ENCODE results near the gene RAP2A.

Gene RAP2A

DNA sequence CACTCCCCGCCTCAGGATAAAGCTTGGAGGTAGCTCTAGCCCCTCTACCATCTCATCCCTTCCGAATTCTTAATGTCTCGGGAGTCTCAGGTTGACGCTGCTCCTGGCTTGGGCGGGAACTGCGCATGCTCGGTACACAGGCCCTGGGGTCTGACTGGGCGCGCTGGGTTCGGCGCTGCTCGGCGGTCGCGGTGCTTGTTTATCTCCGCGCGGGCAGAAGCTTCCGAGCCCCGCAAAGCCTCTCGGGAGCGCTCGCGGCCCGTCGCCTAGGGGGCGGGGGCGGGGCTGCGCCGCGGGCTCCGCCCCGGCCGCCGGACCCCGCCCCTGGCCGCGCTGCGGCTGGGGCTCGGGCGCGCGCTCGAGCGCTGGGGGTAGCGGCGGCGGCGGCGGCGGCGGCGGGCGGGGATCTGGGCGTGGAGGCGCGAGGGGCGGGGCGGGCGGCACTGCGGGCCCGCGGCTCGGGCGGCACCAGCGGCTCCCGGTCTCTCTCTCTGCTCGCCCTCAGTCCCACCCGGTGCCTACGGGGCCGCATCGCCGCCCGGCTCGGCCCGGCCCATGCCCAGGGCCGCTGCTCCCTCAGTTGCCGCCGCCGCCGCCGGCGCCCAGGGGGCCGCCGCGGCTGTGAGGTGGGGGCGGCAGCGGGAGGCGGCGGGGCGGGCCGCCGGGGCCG, at the start of gene RAP2A:
Gene RAP2A, plus strand, starts transcription at position 443 of the 670 bp plus-strand sequence. CDS start 302 bp downstream, outside the sequence.
- FAIRE-seq, result no peak

- FAIRE-seq, result no peak
Measured at GRCh38 chr13:97384371-97384770, 49.6 kb upstream of the RAP2A start.

DNA sequence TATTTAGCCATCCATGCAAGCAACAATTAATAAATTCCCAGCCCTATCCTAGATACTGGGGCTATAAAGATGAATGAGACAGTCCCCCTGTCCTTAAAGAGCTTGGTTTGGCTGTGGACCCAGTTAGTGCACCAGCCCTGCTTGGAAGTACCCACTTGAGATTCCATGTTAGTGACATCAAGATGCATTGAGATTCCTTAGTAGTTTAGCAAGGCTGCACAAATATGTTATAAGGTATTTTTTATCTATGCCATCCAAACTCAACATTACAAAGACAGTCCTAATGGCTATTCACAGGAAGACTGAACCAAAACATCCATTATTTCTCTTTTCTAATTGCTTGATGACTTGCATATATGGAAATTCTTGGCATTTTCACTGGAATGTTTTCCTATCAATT, 48.8 kb upstream of the RAP2A start:
- no peak for FAIRE-seq

GRCh38 chr13:97385854-97386253, 48.1 kb upstream of the RAP2A start:
- no peak for FAIRE-seq

DNA sequence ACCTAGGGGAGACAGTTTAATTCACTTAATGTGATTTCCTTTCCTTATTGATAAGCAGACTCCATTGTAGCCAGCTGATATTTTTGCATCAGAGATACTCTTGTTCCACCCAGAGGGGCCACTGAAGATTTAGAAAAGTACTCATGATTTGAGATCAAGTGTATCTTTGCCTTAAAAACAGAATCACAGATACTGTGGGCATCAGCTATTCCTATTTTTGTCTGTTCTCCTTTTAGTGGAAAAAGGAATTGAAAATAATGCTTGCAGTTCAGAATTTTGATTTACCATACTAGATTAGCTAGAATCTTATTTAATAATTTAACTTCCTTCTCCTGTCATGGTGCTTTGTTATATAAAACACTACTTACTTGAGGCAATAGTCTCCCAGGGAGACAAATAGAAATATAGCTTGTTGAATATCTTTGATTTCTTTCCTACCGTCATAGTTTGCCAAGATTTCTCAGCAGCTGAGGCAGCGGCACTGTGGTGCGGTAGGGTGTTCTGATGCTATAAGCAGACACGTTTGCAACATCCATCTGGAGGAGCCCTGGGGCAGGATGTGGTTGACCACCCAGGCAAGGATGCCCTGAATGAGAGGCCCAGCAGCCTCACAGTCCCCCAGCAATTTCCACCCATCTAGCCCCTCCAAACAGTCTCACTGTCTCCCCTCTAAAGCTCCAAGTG, 47.0 kb upstream of the RAP2A start:
- no peak for FAIRE-seq

- FAIRE-seq, result no peak
Measured at GRCh38 chr13:97387485-97387839, 46.5 kb upstream of the RAP2A start.

DNA sequence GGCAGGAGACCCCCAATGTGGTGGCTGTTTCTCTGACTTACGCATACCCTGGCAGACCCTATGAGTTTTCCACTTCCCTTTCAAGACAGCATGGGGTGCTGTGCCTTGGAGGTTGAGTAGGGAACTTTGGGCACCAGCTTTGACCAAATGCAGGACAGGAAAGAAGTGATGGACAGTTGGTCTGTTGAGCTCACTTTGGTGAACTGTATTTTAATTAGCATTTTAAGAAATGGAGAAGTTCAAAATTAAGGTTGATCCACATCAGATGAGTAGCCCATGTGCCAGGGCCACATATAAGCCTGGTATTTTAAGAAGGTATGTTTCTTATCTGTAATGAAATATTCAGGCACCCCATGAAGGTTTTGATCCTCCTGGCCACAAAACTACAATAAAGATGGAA, 46.1 kb upstream of the RAP2A start:
- FAIRE-seq, result no peak

GRCh38 chr13:97388373-97388772, 45.6 kb upstream of the RAP2A start:
- no peak for FAIRE-seq

DNA sequence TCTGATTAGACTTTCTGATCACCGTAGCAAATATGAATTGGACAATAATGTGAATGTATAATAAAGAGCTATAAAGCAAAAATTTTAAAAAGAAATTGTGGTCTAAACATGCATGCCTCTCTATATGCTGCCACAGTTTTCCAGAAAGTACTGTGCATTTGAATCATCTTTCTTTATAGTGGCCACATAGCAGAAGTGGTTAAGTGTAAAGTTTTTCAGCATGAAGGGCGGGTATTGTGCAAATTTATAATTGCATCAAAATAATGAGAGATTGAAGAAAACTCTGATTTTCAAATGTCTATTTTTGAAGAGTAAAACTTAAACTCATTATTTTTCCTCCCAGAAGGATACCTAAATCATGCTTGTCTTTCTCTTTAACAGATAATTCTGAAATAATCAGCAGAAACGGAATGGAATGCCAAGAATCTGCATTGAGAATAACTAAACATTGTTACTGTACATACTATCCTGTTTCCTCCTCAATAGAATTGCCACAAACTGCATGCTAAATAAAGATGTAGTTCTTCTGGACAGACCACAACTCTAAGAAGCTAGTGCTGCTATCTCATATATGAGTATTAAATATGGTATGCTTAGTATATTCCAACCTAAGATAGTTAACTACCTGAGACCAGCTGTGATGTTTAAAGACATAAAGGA, 42.9 kb upstream of the RAP2A start:
- no peak for FAIRE-seq

DNA sequence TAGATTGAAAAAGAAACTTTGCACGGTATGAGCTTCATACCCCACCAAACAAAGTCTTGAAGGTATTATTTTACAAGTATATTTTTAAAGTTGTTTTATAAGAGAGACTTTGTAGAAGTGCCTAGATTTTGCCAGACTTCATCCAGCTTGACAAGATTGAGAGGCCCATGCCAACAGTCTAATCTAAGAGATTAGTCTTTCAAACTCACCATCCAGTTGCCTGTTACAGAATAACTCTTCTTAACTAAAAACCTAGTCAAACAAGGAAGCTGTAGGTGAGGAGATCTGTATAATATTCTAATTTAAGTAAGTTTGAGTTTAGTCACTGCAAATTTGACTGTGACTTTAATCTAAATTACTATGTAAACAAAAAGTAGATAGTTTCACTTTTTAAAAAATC, 41.9 kb upstream of the RAP2A start:
- FAIRE-seq, result no peak

GRCh38 chr13:97394542-97394941, 39.4 kb upstream of the RAP2A start:
- FAIRE-seq, result no peak

- FAIRE-seq, result no peak
Measured at GRCh38 chr13:97395447-97396136, 38.4 kb upstream of the RAP2A start.

- no peak for FAIRE-seq
Measured at GRCh38 chr13:97397267-97397666, 36.7 kb upstream of the RAP2A start.

DNA sequence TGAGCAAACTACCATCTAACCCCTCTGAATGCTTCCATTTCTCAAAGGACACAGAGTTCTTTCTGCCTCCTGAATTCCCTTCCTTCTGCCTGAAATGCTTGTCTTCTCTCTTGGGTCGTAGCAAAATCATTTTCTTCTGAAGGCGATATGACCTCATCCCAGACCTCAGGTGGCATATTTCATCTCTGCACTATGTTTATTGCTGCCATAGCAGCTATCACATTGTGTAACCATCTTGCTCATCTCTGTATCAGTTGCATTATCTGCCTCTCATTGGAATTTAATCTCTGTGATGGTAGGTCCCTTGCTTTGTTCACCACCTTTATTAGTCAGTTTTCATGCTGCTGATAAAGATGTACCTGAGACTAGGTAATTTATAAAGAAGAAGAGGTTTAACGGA, 32.5 kb upstream of the RAP2A start:
- no peak for FAIRE-seq

- FAIRE-seq, result no peak
Measured at GRCh38 chr13:97403893-97404750, 29.8 kb upstream of the RAP2A start.

GRCh38 chr13:97407540-97407939, 26.4 kb upstream of the RAP2A start:
- no peak for FAIRE-seq

DNA sequence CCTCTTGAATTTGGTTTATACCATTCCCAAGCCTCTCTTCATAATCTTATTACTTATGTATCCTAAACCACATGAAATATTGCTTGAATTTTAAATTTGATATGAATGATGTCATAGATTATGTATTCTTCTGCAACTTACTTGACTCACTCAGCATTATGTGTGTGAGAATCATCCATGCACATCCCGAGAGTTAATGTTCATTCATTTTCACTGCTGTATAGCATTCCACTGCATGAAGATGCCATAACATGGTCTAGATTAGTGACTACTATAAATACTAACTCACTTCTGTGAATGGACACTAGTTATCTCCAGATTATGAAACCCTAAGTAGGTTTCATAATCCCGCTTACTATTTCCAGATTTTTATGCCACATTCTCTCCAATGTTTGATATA, 25.0 kb upstream of the RAP2A start:
- FAIRE-seq, result no peak

- no peak for FAIRE-seq
Measured at GRCh38 chr13:97411984-97412383, 22.0 kb upstream of the RAP2A start.

DNA sequence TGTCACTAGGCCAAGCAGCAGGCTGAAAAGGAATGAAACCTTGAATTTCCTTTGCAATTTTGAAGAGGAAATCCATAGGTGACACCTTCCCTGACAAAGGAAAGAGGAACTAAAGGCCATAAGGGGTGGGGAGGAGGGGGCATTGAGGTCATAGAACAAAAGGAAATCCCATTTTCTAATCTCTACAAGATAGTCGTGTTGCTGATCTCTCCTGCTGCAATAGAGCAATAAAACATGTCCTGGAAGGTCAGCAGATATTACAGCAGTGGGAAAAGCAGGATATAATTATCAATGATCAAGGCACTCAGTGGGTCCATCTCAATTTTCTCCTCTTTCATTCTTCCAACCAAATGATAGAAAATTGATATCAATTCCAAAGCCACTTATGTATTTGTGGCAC, 20.3 kb upstream of the RAP2A start:
- FAIRE-seq, result no peak

- FAIRE-seq, result no peak
Measured at GRCh38 chr13:97414392-97414791, 19.6 kb upstream of the RAP2A start.

DNA sequence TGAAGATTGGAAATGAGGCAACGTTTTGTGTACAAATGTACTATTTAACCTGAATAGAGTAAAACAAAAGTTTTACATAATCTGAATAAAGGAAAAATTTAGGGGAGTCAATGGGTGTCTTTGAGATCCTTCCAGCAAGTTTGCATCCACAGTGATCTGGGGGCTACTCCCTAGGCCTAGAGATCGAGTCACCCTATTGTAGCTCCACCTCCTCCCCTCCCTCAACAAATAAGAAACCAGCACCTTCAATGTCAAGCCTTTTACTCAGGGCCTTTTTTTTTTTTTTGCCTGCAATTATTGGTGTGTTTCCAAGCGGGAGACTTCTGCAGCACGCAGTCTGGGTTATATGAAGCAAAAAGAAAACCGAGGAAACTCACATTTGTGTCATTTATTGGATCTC, 16.3 kb upstream of the RAP2A start:
- no peak for FAIRE-seq

- FAIRE-seq, result no peak
Measured at GRCh38 chr13:97422118-97423054, 11.6 kb upstream of the RAP2A start.
